ENCODE data around the gene ANTXRL. TPM values are rescaled to one million over a fixed set of nuclear protein-coding genes. Genes with fewer than 3 reads are reported as not detected.
"Not testable (repeated sequence)": the region's sequence is repeated elsewhere in the genome, so short reads cannot be mapped to it uniquely, and the experiment has no call there.

The ANTXRL gene
- total RNA-seq, 1 donor from 2014 or later, result not detected

DNA sequence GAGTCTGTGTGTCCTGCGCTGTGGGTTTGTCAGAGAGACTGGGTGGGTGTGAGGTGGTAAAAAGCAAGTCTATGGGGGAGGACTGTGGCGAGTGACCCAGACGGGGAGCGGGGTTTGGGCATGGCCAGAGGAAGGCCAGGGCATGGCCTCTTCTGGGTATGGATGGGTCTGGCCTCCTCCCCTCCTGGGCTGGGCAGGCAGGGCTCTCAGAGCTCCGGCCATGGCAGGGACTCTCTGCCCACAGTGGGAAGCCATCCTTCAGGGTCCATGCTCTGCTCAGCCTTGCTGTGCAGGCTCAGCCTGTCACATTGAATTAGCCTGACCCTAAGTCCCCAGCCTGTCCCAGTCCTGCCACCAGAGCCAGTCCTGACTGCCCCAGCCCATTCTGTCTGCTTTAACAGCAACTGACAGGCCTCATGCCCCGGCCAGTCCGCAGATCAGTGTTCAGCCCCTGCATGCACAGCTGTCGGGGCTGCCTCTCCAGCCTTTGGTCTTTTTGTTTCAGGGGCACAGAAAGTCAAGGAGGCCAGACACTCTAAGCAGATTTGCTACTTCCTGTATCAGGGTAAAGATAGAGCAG is 7.9 kb downstream of the ANTXRL start:
- no peak for DNase-seq (ENCODE audit: low read depth)

DNA sequence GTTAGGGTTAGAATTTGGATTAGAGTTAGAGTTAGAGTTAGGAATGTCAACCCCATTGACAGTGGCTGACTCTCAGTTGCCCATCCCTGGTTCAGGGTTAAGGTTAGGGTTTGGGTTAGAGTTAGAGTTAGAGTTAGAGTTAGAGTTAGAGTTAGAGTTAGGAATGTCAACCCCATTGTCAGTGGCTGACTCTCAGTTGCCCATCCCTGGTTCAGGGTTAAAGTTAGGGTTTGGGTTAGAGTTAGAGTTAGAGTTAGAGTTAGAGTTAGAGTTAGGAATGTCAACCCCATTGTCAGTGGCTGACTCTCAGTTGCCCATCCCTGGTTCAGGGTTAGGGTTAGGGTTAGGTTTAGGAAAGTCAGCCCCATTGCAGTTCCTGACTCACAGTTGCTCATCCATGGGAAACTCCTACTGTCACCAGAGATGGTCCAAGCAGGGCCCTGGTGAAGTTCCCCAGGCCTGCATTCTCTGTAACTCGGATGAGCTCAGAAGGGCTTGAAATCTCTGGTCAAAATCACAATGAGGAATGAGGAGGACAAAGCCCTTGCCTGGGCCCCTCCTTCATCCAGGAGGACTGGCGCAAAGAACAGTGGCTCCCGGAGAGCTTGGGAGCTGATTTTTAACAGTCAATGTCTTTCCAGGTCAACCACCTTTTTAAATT is 8.7 kb downstream of the ANTXRL start:
- DNase-seq (ENCODE audit: low read depth), result not testable (repeated sequence)

GRCh38 chr10:46296086-46296485 is 9.3 kb downstream of the ANTXRL start:
- not testable (repeated sequence) for DNase-seq (ENCODE audit: low read depth)

DNA sequence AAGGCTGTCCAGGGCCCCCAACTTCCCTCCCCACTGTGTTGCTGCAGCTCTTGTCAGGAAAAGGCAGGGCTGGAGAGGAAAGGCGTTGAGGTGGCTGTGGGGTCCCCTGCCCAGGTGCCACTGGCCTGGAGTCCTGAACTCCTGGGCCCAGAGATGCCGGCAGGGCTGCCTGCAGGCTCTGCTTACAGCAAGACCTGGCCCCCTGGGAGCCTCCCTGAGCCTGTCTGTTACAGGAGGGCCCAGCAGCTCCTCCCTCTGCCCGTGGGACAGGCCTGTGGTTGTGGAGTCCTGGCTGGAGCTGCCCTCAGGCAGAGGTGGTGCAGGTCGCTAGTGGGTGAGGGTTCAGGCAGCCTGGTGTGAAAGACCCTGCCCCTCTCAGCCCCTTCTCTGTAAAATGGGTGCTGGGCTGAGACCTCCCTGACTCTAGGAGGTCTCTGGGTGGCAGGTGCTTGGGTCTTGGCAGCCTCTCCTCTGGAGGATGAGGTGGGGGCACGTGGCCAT is 9.9 kb downstream of the ANTXRL start:
- no peak for DNase-seq (ENCODE audit: low read depth)

DNA sequence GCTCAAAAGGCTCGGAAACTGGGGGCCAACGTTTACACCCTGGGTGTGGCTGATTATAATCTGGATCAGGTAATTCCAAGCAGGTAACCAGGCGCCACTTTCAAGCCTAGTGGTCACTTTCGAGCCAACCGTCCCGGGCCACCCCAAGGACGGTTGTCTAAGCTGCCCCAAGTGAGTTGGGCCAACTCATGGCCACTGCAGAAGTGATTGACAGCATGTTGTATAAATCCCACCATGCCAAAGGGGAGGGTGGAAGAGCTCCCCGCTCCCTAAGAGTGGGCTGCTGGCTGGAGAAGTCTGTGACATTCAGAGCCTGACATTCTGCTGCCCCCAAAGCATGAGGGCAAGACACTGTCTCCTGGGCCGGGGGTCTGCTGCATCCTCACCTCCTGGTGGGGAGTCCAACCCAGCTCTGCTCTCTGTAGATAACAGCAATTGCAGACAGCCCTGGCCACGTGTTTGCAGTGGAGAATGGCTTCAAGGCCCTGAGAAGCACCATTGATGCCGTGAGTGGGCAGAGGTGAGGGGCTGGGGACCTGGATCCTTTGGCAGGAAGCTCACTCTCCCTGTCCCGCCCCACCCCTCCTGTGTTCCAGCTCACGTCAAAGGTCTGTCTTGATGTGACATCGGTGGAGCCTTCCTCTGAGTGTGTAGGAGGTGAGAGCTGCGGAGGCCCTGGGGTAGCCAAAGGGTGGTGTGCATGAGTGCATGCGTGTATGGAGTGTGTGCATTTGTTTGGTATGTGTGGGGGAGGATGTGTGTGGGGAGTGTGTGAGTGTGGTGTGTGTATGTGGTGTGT is 10.8 kb downstream of the ANTXRL start:
- DNase-seq (ENCODE audit: low read depth), result no peak

DNA sequence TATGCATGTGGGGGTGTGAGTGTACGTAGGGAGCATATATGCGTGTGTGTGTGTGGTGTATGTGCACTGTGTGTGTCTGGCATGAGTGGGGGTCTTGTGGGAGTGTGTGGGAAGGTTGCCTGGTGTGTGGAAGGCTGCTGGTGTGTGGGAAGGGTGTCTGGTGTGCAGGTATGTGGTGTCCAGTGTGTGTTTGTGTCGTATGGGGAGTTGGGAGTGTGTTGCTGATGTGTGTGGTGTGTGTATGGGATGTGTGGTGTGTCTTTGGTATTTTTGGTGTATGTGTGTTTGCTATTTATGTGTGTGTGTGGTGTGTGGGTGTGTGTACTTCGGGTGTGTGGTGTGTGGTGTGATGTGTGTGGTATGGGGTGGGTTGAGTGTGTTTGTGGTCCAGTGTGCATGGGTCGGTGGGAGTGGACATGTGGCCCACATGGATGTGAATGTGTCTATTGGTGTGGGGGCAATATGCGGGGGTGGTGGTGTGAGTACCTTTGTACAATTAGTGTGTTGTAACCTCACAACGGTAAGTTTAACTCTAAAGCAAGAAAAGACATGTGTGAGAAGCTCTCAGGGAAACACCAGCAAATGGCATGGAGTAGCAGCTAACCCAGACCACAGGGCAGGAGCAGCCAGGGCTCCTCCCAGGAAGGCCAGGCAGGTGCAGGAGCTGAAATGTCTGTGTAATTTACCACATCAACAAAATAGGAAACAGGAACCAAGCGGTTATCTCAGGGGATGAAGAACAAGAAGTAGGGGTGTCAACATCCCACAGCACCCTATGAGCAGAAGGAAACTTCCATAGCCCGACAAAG is 11.9 kb downstream of the ANTXRL start:
- no peak for DNase-seq (ENCODE audit: low read depth)

DNA sequence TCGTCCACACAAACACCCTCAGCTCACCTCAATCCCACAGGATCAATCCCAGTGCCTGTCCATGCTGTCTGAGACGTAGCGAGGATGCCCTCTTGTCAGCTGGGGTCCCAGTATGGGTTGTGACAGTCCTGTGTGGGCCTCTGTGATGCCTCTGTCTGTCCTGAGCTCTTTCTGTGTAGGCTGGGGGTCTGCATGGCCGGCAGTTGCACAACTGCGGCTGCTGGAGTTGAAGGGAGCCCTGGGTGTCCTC is 12.4 kb downstream of the ANTXRL start:
- no peak for DNase-seq (ENCODE audit: low read depth)

GRCh38 chr10:46299536-46300369 is 13.0 kb downstream of the ANTXRL start:
- no peak for DNase-seq (ENCODE audit: low read depth)

DNA sequence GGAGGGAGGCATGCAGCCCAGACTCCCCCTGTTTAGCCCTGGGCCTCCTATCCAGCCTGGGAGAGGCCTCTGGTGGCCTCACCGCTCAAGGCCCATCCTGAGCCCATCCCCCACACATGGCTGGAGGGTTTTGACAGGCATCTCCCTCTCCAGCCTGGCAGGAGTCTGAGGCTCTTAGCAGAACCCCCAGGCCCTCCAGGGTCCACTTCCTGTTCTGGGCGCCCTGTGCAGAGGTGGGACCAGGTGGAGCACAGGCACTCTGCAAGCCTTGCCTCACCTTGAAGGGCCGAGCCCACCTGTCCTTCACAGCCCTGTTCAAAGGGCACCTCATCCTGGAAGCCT is 13.5 kb downstream of the ANTXRL start:
- not testable (repeated sequence) for DNase-seq (ENCODE audit: low read depth)

DNA sequence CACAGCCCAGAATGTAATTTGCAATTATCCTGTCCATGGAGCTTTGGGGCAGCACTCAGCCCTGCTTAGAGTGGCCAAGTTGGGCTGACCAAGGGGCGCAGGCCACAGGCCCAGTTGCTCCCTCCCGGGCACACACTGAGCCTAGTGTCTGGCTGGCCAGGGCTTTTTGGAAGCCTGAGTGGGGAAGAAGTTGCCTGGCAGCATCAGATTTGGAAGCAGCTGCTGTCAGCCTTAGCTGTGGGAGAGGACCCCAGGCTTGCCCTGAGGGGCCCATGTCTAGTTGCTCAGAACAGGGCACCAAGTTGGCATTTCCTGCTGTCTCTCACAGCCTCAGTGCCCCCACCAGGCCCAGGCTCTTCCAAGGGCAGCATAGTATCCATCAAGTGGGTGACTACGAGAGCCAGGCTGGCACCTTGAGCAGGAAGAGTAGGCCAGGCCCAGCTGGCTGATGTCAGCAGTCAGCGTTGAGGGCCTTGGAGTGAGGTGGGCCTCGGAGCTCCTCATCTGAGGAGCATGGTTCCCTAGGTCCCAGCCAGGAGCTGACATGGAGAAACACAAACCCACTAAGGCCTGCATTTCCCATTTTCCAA is 14.4 kb downstream of the ANTXRL start:
- DNase-seq (ENCODE audit: low read depth), result no peak

- no peak for DNase-seq (ENCODE audit: low read depth)
Observed at GRCh38 chr10:46301721-46302479, 15.1 kb downstream of the ANTXRL start.

GRCh38 chr10:46302765-46303352 is 16.1 kb downstream of the ANTXRL start:
- DNase-seq (ENCODE audit: low read depth), result not testable (repeated sequence)

- DNase-seq (ENCODE audit: low read depth), result no peak
Observed at GRCh38 chr10:46304062-46304461, 17.3 kb downstream of the ANTXRL start.

GRCh38 chr10:46304671-46305070 is 17.9 kb downstream of the ANTXRL start:
- not testable (repeated sequence) for DNase-seq (ENCODE audit: low read depth)

DNA sequence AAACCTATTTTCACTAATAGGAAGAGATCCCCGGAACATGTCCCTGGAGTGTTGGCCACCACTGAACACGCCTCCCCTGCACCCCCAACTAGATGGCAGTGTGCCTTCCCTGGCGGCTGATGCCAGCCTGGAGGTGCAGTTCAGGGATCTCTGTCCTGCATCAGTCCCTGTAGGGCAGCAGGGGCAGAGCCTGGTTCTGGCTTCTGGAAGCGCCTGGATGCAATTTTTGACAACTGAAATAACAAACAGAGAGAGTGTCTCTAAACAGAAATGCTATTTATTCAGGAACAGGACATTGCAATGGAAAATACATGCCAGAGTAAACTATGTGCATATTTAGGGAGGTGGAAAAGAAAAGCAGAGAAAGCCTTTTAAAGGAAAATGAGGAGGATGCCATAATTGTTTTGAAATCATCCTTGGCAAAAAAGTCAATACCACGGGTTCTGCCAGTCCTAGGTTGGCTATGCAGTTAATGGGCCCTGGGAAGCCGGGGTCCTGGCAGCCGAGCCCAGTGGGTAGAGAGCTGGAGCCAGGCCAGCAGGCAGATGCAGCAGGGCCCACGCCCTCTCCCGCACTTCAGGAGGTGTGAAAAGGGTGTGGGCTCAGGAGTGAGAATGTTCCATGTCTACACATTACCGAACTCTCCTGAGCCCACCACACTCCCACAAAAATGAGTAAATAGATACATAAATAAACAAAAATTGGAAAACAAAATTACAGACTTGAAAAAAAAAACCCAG is 18.5 kb downstream of the ANTXRL start:
- no peak for DNase-seq (ENCODE audit: low read depth)

DNA sequence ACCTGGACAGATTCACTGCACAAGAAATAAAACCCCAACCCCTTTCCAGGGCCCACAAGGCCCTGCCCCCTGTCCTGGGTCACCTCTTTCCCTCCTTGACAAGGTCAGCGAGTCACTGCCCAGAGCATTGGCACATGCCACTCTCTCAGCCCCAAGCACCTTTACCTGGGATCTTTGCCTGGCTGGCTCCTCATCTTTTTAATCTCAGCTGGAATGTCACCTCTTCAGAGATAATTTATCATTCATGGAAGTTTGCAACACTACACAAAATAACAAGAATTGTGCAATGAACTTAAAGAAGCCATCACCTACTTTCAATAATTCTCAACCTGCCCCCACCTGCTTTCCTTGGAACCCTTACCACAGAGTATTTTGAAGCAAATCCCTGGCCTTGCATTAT is 19.2 kb downstream of the ANTXRL start:
- no peak for DNase-seq (ENCODE audit: low read depth)

DNA sequence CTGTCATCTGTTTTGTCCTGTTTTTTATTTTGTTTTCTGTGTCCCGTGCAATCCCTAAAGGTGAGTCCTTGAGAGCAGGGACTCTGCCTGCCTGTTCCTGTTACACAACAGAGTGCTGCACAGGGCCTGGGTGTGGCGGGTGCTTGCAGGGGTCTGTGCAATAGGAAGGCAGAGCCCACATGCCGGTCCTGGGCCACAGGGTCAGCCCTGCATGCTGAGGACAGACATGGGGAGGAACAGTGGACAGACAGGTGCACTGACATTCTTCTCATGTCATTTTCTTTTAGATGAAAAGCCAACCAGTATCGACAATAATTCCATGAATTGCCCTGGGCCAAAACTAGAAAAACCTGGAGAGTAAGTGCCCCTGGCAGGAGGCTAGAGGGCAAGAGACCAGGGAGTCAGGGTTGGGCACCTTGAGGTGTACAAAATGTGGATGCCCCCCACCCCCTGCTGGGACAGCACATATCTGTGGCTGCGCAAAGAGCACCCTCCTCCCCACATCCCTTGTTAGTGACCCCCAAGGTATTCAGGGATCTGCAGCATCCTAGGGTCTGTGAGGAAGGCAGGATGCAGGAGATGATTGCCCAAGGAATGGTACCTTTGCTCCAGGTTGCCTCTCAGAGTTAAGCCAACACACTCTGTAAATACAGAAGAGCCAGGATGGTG is 19.9 kb downstream of the ANTXRL start:
- no peak for DNase-seq (ENCODE audit: low read depth)

DNA sequence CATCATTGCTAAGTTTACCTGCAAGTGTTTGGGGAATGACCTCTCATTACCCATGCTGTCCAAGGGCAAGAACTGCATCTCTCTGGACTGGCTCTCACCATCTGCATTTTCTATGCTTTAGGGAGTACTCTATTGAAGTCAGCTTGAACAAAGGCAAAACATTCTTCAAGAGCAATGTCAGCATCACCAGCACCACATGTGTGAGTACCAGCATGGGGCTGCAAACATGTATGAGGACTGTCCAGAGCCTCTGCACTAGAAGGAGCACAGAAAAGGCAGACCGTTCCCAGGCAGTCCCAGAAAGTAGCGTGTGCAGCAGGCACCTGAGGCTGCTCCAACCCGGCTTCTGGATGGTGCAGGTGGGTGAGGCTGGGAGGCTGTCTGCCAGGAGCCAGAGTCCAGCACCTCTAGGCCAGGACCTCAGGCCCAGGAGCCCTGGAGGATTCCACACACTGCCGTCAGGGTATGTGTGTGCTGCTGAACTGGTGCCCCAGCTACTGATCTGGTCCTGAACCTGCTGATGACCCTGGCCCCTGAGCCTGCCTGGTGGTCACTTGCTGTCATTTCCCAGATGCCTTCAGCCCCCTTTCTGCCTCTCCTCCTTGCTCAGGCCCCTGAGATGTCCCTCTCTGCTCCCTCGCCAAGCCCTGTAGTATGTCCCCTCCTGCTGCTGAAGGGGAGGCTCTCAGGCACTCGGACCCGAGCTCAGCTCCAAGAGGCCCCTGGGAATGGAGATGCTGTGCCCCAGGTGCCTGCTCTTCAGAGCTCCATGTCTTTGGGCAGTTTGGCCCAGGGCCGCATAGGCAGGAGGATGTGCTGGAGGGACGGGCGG is 20.7 kb downstream of the ANTXRL start:
- DNase-seq (ENCODE audit: low read depth), result no peak
